Esophagus muscularis mucosa (tissue), 4 donors: ENCODE measurements around the gene IRS1. TPM values are rescaled to one million over a fixed set of nuclear protein-coding genes. Genes with fewer than 3 reads are reported as not detected.

Source experiments
- DNase-seq: peaks from one replicate; pipeline ENCODE4 v3.0.0-alpha.2; 2017; ENCODE audit errors: extremely low spot score
- H3K27ac ChIP-seq, 4 donors: fragments of 200-600 bp; sonication (generic); replicated peaks in 1 of 4; 1 replicate in 3 of 4; 2 replicates in 1 of 4; pipeline ENCODE4 v1.5.1; 2016 to 2019; ENCODE audit warnings: mild to moderate bottlenecking in 1 of 4
- H3K27me3 ChIP-seq, 4 donors: fragments of 200-600 bp; sonication (generic); one replicate each; pipeline versions ENCODE4 v1.5.1 to v1.6.0; 2016 to 2019
- H3K36me3 ChIP-seq, 4 donors: fragments of 200-600 bp; sonication (generic); one replicate each; pipeline ENCODE4 v1.5.1; 2016 to 2019
- H3K4me1 ChIP-seq, 4 donors: fragments of 200-600 bp; sonication (generic); one replicate each; pipeline ENCODE4 v1.5.1; 2016 to 2019
- H3K4me3 ChIP-seq, 4 donors: fragments of 200-600 bp; sonication (generic); 1 replicate in 2 of 4; 2 replicates in 2 of 4; pipeline ENCODE4 v1.5.1; 2016 to 2019; ENCODE audit warnings: mild to moderate bottlenecking in 4 of 4, moderate library complexity in 1 of 4
- H3K9me3 ChIP-seq, 4 donors: fragments of 200-600 bp; sonication (generic); 1 replicate in 3 of 4; 2 replicates in 1 of 4; pipeline ENCODE4 v1.5.1; 2016 to 2019
- CTCF ChIP-seq, 3 experiments: fragments of 200-600 bp in 2 of 3; fragments of 450-650 bp in 1 of 3; sonication (generic) in 2 of 3; IDR thresholded peaks; one replicate each; pipeline ENCODE4 v1.5.1; 2017 to 2019; ENCODE audit warnings: antibody characterized with exemption in 3 of 3, mild to moderate bottlenecking in 2 of 3, moderate library complexity in 1 of 3
- EP300 ChIP-seq: sonication (generic); formaldehyde crosslinking; IDR thresholded peaks from one replicate; pipeline ENCODE4 v1.6.1; 2017; ENCODE audit warnings: antibody characterized with exemption
- POLR2A ChIP-seq: fragments of 450-650 bp; IDR thresholded peaks from one replicate; pipeline ENCODE4 v1.6.1; 2017; ENCODE audit warnings: antibody characterized with exemption, moderate library complexity, mild to moderate bottlenecking, low read depth
- POLR2AphosphoS5 ChIP-seq, 2 donors: sonication (generic); formaldehyde crosslinking; IDR thresholded peaks; one replicate each; pipeline ENCODE4 v1.6.1; 2017; ENCODE audit warnings: antibody characterized with exemption in 2 of 2
- WGBS: methylation state at CpG from one replicate; pipeline ENCODE4 v1.1.5; 2018; 5-methylcytosine and 5-hydroxymethylcytosine counted together
- intact Hi-C: fragments of 100-400 bp; cut with DNase I; formaldehyde crosslinking; loops from one replicate; pipeline ENCODE4 v1.15.1; 2023
- total RNA-seq, 4 donors: library from RNA; depleted of rRNA; stranded (reverse); fragments of >200 nt; gene quantifications; one replicate each; pipeline versions ENCODE4 v1.1.0 to v1.2.1, GENCODE V29; 2016

Gene IRS1
- total RNA-seq, 4 donors from 2014 or later = 27.8 to 47.6 (median 32.8) TPM

GRCh38 chr2:226683944-226684562 is 115.6 kb downstream of the IRS1 start:
- no peak for DNase-seq
- TF ChIP-seq POLR2A = no peak
- TF ChIP-seq CTCF (IDR thresholded peaks at IDR 0.05) = no peak
- TF ChIP-seq EP300 = no peak
- no peak for TF ChIP-seq POLR2AphosphoS5 (IDR thresholded peaks at IDR 0.05)
- no peaks in the 10 kb centered on the region for H3K4me1 ChIP-seq
- no peak overlapping the region for H3K4me3 ChIP-seq
- intact Hi-C loops = no loop called here
- no peaks in the 10 kb centered on the region for H3K36me3 ChIP-seq
- H3K9me3 ChIP-seq = no peaks in the 10 kb centered on the region
- 86% methylated on average over 1 of the region's 1 CpG for WGBS
- H3K27ac ChIP-seq = no peak overlapping the region
- H3K27me3 ChIP-seq = no peaks in the 10 kb centered on the region

- WGBS = 98% methylated on average over 2 of the region's 2 CpGs
Observed at GRCh38 chr2:226683196-226683595, 116.4 kb downstream of the IRS1 start.

More at GRCh38 chr2:226683196-226683595, 116.4 kb downstream of the IRS1 start:
- H3K4me3 ChIP-seq = no peak overlapping the region
- intact Hi-C loops = no loop called here
- H3K9me3 ChIP-seq = no peaks in the 10 kb centered on the region
- H3K27me3 ChIP-seq = no peaks in the 10 kb centered on the region
- DNase-seq = no peak
- no peak overlapping the region for H3K27ac ChIP-seq
- no peaks in the 10 kb centered on the region for H3K4me1 ChIP-seq
- no peaks in the 10 kb centered on the region for H3K36me3 ChIP-seq
- TF ChIP-seq CTCF (IDR thresholded peaks at IDR 0.05) (no peak), EP300 (no peak), POLR2AphosphoS5 (IDR thresholded peaks at IDR 0.05) (no peak), POLR2A (no peak)

Other genes with a start within 250 kb of the IRS1 start
- gene RHBDD1, start 36.2 kb upstream of the IRS1 start, total RNA-seq = 10 to 100 TPM; 18.3 to 24.9 (median 22.2) TPM